ENCODE measurements around the gene SNRNP27.

Gene SNRNP27

GRCh38 chr2:69946351-69947324, 52.9 kb downstream of the SNRNP27 start:
- Histone ChIP-seq H3K18ac (ENCODE audit: low read depth in 1 of 2, low read length in 2 of 2) (peak overlapping the region; percentile 76 to 88), H3K9ac (ENCODE audit: low read length) (no peak overlapping the region), H2BK120ac (ENCODE audit: low read depth, low read length) (peak overlapping the region; percentile 19), H2AK5ac (ENCODE audit: low read length, severe bottlenecking) (no peak overlapping the region), H3K4ac (ENCODE audit: low read depth in 1 of 2, low read length in 2 of 2) (peak overlapping the region in 1 of 2 experiments; percentile 24), H2BK15ac (ENCODE audit: low read depth, poor library complexity, severe bottlenecking) (peak overlapping the region; percentile 35), H3K23ac (ENCODE audit: low read length in 2 of 2) (no peak overlapping the region), H3K27ac (ENCODE audit: low read length, poor library complexity, severe bottlenecking) (no peak overlapping the region), H4K8ac (ENCODE audit: low read length) (peak overlapping the region; percentile 45), H2AFZ (ENCODE audit: low read depth, low read length) (peak overlapping the region; percentile 33), H3K4me1 (ENCODE audit: control insufficient read depth, insufficient read depth, low read depth, low read length) (peaks cover 9% of the 10 kb centered on the region), H3K14ac (ENCODE audit: low read length in 2 of 2) (no peak overlapping the region), H3K9me3 (ENCODE audit: control insufficient read depth, low read length) (no peaks in the 10 kb centered on the region), H3K4me2 (ENCODE audit: low read length, poor library complexity, severe bottlenecking) (no peak overlapping the region), H4K91ac (ENCODE audit: low read length) (peak overlapping the region; percentile 65), H3K4me3 (ENCODE audit: insufficient read depth in 1 of 2, low read depth in 1 of 2, low read length in 2 of 2) (no peak overlapping the region), H3K36me3 (ENCODE audit: control insufficient read depth in 1 of 2, insufficient read depth in 2 of 2, low read depth in 1 of 2, low read length in 2 of 2) (peaks cover 0 to 23% of the 10 kb centered on the region in 2 experiments), H3K27me3 (ENCODE audit: control insufficient read depth in 1 of 2, insufficient read depth in 1 of 2, low read length in 2 of 2) (no peaks in the 10 kb centered on the region), H3K79me1 (replicated peaks; ENCODE audit: low read length, poor library complexity, severe bottlenecking) (no peaks in the 10 kb centered on the region), H2BK12ac (ENCODE audit: low read length in 2 of 2) (peak overlapping the region; percentile 49 to 95), H2BK5ac (ENCODE audit: low read depth, low read length, poor library complexity, severe bottlenecking) (no peak overlapping the region)
- DNase-seq: peak; percentile 80
- WGBS: 70% methylated on average over 8 of the region's 13 CpGs

- Histone ChIP-seq H3K79me1 (replicated peaks; ENCODE audit: low read length, poor library complexity, severe bottlenecking) (no peaks in the 10 kb centered on the region), H3K27ac (ENCODE audit: low read length, poor library complexity, severe bottlenecking) (no peak overlapping the region), H3K9me3 (ENCODE audit: control insufficient read depth, low read length) (no peaks in the 10 kb centered on the region), H3K27me3 (ENCODE audit: control insufficient read depth in 1 of 2, insufficient read depth in 1 of 2, low read length in 2 of 2) (no peaks in the 10 kb centered on the region), H4K8ac (ENCODE audit: low read length) (no peak overlapping the region), H4K91ac (ENCODE audit: low read length) (no peak overlapping the region), H3K18ac (ENCODE audit: low read depth in 1 of 2, low read length in 2 of 2) (no peak overlapping the region), H3K4me1 (ENCODE audit: control insufficient read depth, insufficient read depth, low read depth, low read length) (peaks cover 9% of the 10 kb centered on the region), H2AK5ac (ENCODE audit: low read length, severe bottlenecking) (no peak overlapping the region), H3K14ac (ENCODE audit: low read length in 2 of 2) (no peak overlapping the region), H2BK15ac (ENCODE audit: low read depth, poor library complexity, severe bottlenecking) (no peak overlapping the region), H2BK120ac (ENCODE audit: low read depth, low read length) (no peak overlapping the region), H2BK12ac (ENCODE audit: low read length in 2 of 2) (peak overlapping the region in 1 of 2 experiments; percentile 6), H2BK5ac (ENCODE audit: low read depth, low read length, poor library complexity, severe bottlenecking) (no peak overlapping the region), H3K9ac (ENCODE audit: low read length) (no peak overlapping the region), H3K36me3 (ENCODE audit: control insufficient read depth in 1 of 2, insufficient read depth in 2 of 2, low read depth in 1 of 2, low read length in 2 of 2) (peaks cover 0 to 15% of the 10 kb centered on the region in 2 experiments), H2AFZ (ENCODE audit: low read depth, low read length) (no peak overlapping the region), H3K4me3 (ENCODE audit: insufficient read depth in 1 of 2, low read depth in 1 of 2, low read length in 2 of 2) (no peak overlapping the region), H3K23ac (ENCODE audit: low read length in 2 of 2) (no peak overlapping the region), H3K4me2 (ENCODE audit: low read length, poor library complexity, severe bottlenecking) (no peak overlapping the region), H3K4ac (ENCODE audit: low read depth in 1 of 2, low read length in 2 of 2) (peak overlapping the region in 1 of 2 experiments; percentile 36)
- 78% methylated on average over 4 of the region's 4 CpGs for WGBS
- DNase-seq: no peak
These were observed 53.7 kb downstream of the SNRNP27 start for GRCh38 chr2:69947325-69947931.

GRCh38 chr2:69948032-69948962, 54.5 kb downstream of the SNRNP27 start:
- H2BK5ac ChIP-seq (ENCODE audit: low read depth, low read length, poor library complexity, severe bottlenecking): no peak overlapping the region
- peak overlapping the region; percentile 38 for H4K8ac ChIP-seq (ENCODE audit: low read length)
- H2AK5ac ChIP-seq (ENCODE audit: low read length, severe bottlenecking): no peak overlapping the region
- H3K14ac ChIP-seq (ENCODE audit: low read length in 2 of 2): no peak overlapping the region
- H2BK12ac ChIP-seq (ENCODE audit: low read length in 2 of 2): no peak overlapping the region
- peaks cover 0 to 7% of the 10 kb centered on the region in 2 experiments for H3K36me3 ChIP-seq (ENCODE audit: control insufficient read depth in 1 of 2, insufficient read depth in 2 of 2, low read depth in 1 of 2, low read length in 2 of 2)
- peak overlapping the region in 1 of 2 experiments; percentile 51 for H3K4me3 ChIP-seq (ENCODE audit: insufficient read depth in 1 of 2, low read depth in 1 of 2, low read length in 2 of 2)
- H4K91ac ChIP-seq (ENCODE audit: low read length): peak overlapping the region; percentile 52
- peaks cover 9% of the 10 kb centered on the region for H3K4me1 ChIP-seq (ENCODE audit: control insufficient read depth, insufficient read depth, low read depth, low read length)
- H3K9ac ChIP-seq (ENCODE audit: low read length): no peak overlapping the region
- no peaks in the 10 kb centered on the region for H3K9me3 ChIP-seq (ENCODE audit: control insufficient read depth, low read length)
- H3K23ac ChIP-seq (ENCODE audit: low read length in 2 of 2): no peak overlapping the region
- H3K27ac ChIP-seq (ENCODE audit: low read length, poor library complexity, severe bottlenecking): no peak overlapping the region
- no peak overlapping the region for H2BK120ac ChIP-seq (ENCODE audit: low read depth, low read length)
- H2AFZ ChIP-seq (ENCODE audit: low read depth, low read length): no peak overlapping the region
- no peaks in the 10 kb centered on the region for H3K27me3 ChIP-seq (ENCODE audit: control insufficient read depth in 1 of 2, insufficient read depth in 1 of 2, low read length in 2 of 2)
- no peak for DNase-seq
- H3K18ac ChIP-seq (ENCODE audit: low read depth in 1 of 2, low read length in 2 of 2): no peak overlapping the region
- H3K4ac ChIP-seq (ENCODE audit: low read depth in 1 of 2, low read length in 2 of 2): peak overlapping the region in 1 of 2 experiments; percentile 61
- H3K4me2 ChIP-seq (ENCODE audit: low read length, poor library complexity, severe bottlenecking): no peak overlapping the region
- WGBS: 84% methylated on average over 35 of the region's 35 CpGs
- peak overlapping the region; percentile 75 for H2BK15ac ChIP-seq (ENCODE audit: low read depth, poor library complexity, severe bottlenecking)
- no peaks in the 10 kb centered on the region for H3K79me1 ChIP-seq (replicated peaks; ENCODE audit: low read length, poor library complexity, severe bottlenecking)

Data from mesenchymal stem cell (in vitro differentiated cells and primary cell).